ENCODE measurements around the gene RGL2. TPM values are rescaled to one million over a fixed set of nuclear protein-coding genes. Genes with fewer than 3 reads are reported as not detected.
A peak's percentile ranks its signal among the peaks of the same experiment; 100 is the strongest.

Gene RGL2
- total RNA-seq, 1 experiment from 2014 or later = 84.4 TPM

- Histone ChIP-seq H3K27ac (ENCODE audit: low read length) (peak overlapping the region; percentile 89), H3K27me3 (ENCODE audit: control insufficient read depth, insufficient read depth, low read length) (no peaks in the 10 kb centered on the region), H3K9me3 (ENCODE audit: control insufficient read depth, insufficient read depth, low read depth, low read length) (no peaks in the 10 kb centered on the region), H3K4me1 (ENCODE audit: control insufficient read depth, insufficient read depth, low read length) (peaks cover 51% of the 10 kb centered on the region), H3K36me3 (ENCODE audit: control insufficient read depth, insufficient read depth, low read length) (peaks cover 18% of the 10 kb centered on the region), H3K4me3 (ENCODE audit: low read depth in 2 of 2, low read length in 2 of 2) (peak overlapping the region; percentile 65 to 81)
- in situ Hi-C loops (cut with HindIII; ENCODE audit: low pct_unique_long_range_greater_than_20kb, low sequenced_read_pairs) (no loop called here), intact Hi-C loops (cut with micrococcal nuclease; ENCODE audit: unreplicated experiment) (no loop called here)
- ATAC-seq (no peak), DNase-seq (ENCODE audit: low read depth, low spot score) (no peak)
- ChIA-PET POLR2A (interaction anchor here (0.7 kb wide), 1 partner anchor 53 kb away, joined by 3 read pairs; no protein-coding TSS in a partner anchor), CTCF (no interaction called here)
- TF ChIP-seq, protein P1, sequence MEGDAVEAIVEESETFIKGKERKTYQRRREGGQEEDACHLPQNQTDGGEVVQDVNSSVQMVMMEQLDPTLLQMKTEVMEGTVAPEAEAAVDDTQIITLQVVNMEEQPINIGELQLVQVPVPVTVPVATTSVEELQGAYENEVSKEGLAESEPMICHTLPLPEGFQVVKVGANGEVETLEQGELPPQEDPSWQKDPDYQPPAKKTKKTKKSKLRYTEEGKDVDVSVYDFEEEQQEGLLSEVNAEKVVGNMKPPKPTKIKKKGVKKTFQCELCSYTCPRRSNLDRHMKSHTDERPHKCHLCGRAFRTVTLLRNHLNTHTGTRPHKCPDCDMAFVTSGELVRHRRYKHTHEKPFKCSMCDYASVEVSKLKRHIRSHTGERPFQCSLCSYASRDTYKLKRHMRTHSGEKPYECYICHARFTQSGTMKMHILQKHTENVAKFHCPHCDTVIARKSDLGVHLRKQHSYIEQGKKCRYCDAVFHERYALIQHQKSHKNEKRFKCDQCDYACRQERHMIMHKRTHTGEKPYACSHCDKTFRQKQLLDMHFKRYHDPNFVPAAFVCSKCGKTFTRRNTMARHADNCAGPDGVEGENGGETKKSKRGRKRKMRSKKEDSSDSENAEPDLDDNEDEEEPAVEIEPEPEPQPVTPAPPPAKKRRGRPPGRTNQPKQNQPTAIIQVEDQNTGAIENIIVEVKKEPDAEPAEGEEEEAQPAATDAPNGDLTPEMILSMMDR (IDR thresholded peaks at IDR 0.05) = no peak
- no peak for TF ChIP-seq SIN3A (IDR thresholded peaks at IDR 0.05; ENCODE audit: borderline replicate concordance, insufficient read depth, low read depth, low read length)
- TF ChIP-seq POLR2AphosphoS5 (IDR thresholded peaks at IDR 0.05; ENCODE audit: low read depth, low read length) = no peak
- TF ChIP-seq TCF7L2 (IDR thresholded peaks at IDR 0.05; ENCODE audit: low read depth, low read length) = no peak
- no peak for TF ChIP-seq REST (IDR thresholded peaks at IDR 0.05; ENCODE audit: insufficient read depth in 1 of 2, low read depth in 2 of 2, low read length in 1 of 2)
- BruUV-seq (replicated peaks) = no TSS peak
Observed at GRCh38 chr6:33321227-33321626, 22.5 kb upstream of the RGL2 start.

GRCh38 chr6:33320315-33321181, 21.8 kb upstream of the RGL2 start:
- no peaks in the 10 kb centered on the region for H3K9me3 ChIP-seq (ENCODE audit: control insufficient read depth, insufficient read depth, low read depth, low read length)
- peak overlapping the region; percentile 65 to 81 for H3K4me3 ChIP-seq (ENCODE audit: low read depth in 2 of 2, low read length in 2 of 2)
- peaks cover 54% of the 10 kb centered on the region for H3K4me1 ChIP-seq (ENCODE audit: control insufficient read depth, insufficient read depth, low read length)
- peaks cover 18% of the 10 kb centered on the region for H3K36me3 ChIP-seq (ENCODE audit: control insufficient read depth, insufficient read depth, low read length)
- no peaks in the 10 kb centered on the region for H3K27me3 ChIP-seq (ENCODE audit: control insufficient read depth, insufficient read depth, low read length)
- ATAC-seq (no peak), DNase-seq (ENCODE audit: low read depth, low spot score) (no peak)
- H3K27ac ChIP-seq (ENCODE audit: low read length) = peak overlapping the region; percentile 89
- ChIA-PET CTCF (interaction anchor here (0.6 kb wide), 1 partner anchor 90 kb away, joined by 11 read pairs; the partner anchor contains the start of gene PHF1), POLR2A (no interaction called here)
- intact Hi-C loops (cut with micrococcal nuclease; ENCODE audit: unreplicated experiment) = no loop called here
- no peak for TF ChIP-seq TCF7L2 (IDR thresholded peaks at IDR 0.05; ENCODE audit: low read depth, low read length)
- TF ChIP-seq POLR2AphosphoS5 (IDR thresholded peaks at IDR 0.05; ENCODE audit: low read depth, low read length) = no peak
- TF ChIP-seq, protein P1 (IDR thresholded peaks at IDR 0.05) = no peak
- no peak for TF ChIP-seq REST (IDR thresholded peaks at IDR 0.05; ENCODE audit: insufficient read depth in 1 of 2, low read depth in 2 of 2, low read length in 1 of 2)
- no peak for TF ChIP-seq SIN3A (IDR thresholded peaks at IDR 0.05; ENCODE audit: borderline replicate concordance, insufficient read depth, low read depth, low read length)
- BruUV-seq (replicated peaks) = no TSS peak
- in situ Hi-C loops (cut with HindIII; ENCODE audit: low pct_unique_long_range_greater_than_20kb, low sequenced_read_pairs) = no loop called here
